ENCODE measurements around the gene MRLN.

DNA sequence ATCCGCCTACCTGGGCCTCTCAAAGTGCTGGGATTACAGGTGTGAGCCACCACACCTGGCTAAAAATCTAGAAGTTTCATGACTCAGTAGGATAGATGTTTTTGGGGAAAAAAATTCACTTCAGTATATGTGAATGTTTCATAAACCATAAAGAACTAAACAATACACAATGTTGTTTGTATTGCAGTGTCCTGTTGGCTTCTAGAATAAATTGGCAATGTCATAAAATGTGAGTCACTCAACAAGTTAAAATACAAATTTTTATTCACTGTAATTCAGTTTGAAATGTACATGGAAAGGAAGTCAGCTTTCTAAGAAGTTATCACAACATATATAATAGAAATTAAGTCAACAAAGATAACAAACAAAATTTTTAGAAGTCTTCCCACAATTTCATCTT, 16.5 kb downstream of the MRLN start:
- TF ChIP-seq, protein P1, sequence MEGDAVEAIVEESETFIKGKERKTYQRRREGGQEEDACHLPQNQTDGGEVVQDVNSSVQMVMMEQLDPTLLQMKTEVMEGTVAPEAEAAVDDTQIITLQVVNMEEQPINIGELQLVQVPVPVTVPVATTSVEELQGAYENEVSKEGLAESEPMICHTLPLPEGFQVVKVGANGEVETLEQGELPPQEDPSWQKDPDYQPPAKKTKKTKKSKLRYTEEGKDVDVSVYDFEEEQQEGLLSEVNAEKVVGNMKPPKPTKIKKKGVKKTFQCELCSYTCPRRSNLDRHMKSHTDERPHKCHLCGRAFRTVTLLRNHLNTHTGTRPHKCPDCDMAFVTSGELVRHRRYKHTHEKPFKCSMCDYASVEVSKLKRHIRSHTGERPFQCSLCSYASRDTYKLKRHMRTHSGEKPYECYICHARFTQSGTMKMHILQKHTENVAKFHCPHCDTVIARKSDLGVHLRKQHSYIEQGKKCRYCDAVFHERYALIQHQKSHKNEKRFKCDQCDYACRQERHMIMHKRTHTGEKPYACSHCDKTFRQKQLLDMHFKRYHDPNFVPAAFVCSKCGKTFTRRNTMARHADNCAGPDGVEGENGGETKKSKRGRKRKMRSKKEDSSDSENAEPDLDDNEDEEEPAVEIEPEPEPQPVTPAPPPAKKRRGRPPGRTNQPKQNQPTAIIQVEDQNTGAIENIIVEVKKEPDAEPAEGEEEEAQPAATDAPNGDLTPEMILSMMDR (IDR thresholded peaks at IDR 0.05) = no peak
- TF ChIP-seq POLR2A (IDR thresholded peaks at IDR 0.05) = no peak

All from gastroesophageal sphincter (tissue), 3 donors.